Transverse colon (tissue), 4 donors: ENCODE measurements around the gene VAC14. TPM values are rescaled to one million over a fixed set of nuclear protein-coding genes. Genes with fewer than 3 reads are reported as not detected.

Experiments
- DNase-seq: peaks from one replicate; pipeline ENCODE4 v3.0.0-alpha.2; 2019
- H3K27ac ChIP-seq, 4 donors: fragments of 200-600 bp; sonication (generic); 2 replicates each; pipeline ENCODE4 v1.5.1; 2016 to 2018; ENCODE audit warnings: inconsistent platforms in 4 of 4
- H3K27me3 ChIP-seq: fragments of 200-600 bp; sonication (generic); 2 replicates; pipeline ENCODE4 v1.5.1; 2017; ENCODE audit warnings: inconsistent platforms
- H3K36me3 ChIP-seq, 4 donors: fragments of 200-600 bp; sonication (generic); 2 replicates each; pipeline ENCODE4 v1.5.1; 2017 to 2019; ENCODE audit warnings: inconsistent platforms in 4 of 4
- H3K4me1 ChIP-seq, 4 donors: fragments of 200-600 bp; sonication (generic); 2 replicates each; pipeline ENCODE4 v1.5.1; 2017 to 2020; ENCODE audit warnings: inconsistent platforms in 4 of 4
- H3K4me3 ChIP-seq, 4 donors: fragments of 200-600 bp; sonication (generic); 1 replicate in 1 of 4; 2 replicates in 3 of 4; pipeline versions ENCODE4 v1.5.1 to v1.6.1; 2017 to 2019; ENCODE audit warnings: inconsistent platforms in 4 of 4
- H3K9me3 ChIP-seq, 2 donors: fragments of 200-600 bp; sonication (generic); 2 replicates each; pipeline ENCODE4 v1.5.1; 2017 to 2019; ENCODE audit warnings: inconsistent platforms in 2 of 2
- CTCF ChIP-seq, 5 experiments: fragments of 200-600 bp in 3 of 5; fragments of 450-650 bp in 2 of 5; sonication (generic) in 3 of 5; IDR thresholded peaks; 1 replicate in 2 of 5; 2 replicates in 3 of 5; pipeline ENCODE4 v1.5.1; 2016 to 2017; ENCODE audit warnings: antibody characterized with exemption in 5 of 5, inconsistent platforms in 3 of 5, mild to moderate bottlenecking in 2 of 5, moderate library complexity in 1 of 5
- EP300 ChIP-seq: sonication (generic); formaldehyde crosslinking; IDR thresholded peaks from one replicate; pipeline ENCODE4 v1.6.1; 2017; ENCODE audit warnings: antibody characterized with exemption, low read depth
- POLR2A ChIP-seq: fragments of 450-650 bp; IDR thresholded peaks from one replicate; pipeline ENCODE4 v1.6.1; 2016; ENCODE audit warnings: antibody characterized with exemption, mild to moderate bottlenecking, moderate library complexity
- POLR2AphosphoS5 ChIP-seq, 3 donors: sonication (generic); formaldehyde crosslinking; IDR thresholded peaks; one replicate each; pipeline ENCODE4 v1.6.1; 2016; ENCODE audit warnings: antibody characterized with exemption in 3 of 3
- WGBS, 2 donors: methylation state at CpG; one replicate each; pipeline ENCODE4 v1.1.5; 2018; ENCODE audit warnings: low coverage in 1 of 2; 5-methylcytosine and 5-hydroxymethylcytosine counted together
- in situ Hi-C, 4 donors: fragments of 200-750 bp; cut with MboI; loops; one replicate each; pipeline versions ENCODE4 v1.15.0 to v1.15.1; 2017; ENCODE audit warnings: low sequenced_read_pairs in 3 of 4, low pct_ligation_motif_present in 1 of 4, low pct_unique_long_range_greater_than_20kb in 1 of 4
- intact Hi-C: fragments of 100-400 bp; cut with DNase I; formaldehyde crosslinking; loops from one replicate; pipeline ENCODE4 v1.15.1; 2023; ENCODE audit warnings: low total_unique reads
- total RNA-seq, 4 donors: library from RNA; depleted of rRNA; stranded (reverse); fragments of >200 nt; gene quantifications; one replicate each; pipeline ENCODE4 v1.1.0, GENCODE V29; 2016

VAC14 gene
- total RNA-seq, 4 donors from 2014 or later: 37.2 to 270 (median 64.3) TPM

- DNase-seq: no peak
- in situ Hi-C loops (no loop called here), intact Hi-C loops (loop anchor here (5.0 kb wide), 1 partner anchor 35 kb away; no protein-coding TSS in a partner anchor)
- Histone ChIP-seq H3K27me3 (no peaks in the 10 kb centered on the region), H3K9me3 (no peaks in the 10 kb centered on the region), H3K36me3 (no peaks in the 10 kb centered on the region), H3K27ac (peak overlapping the region; percentile 79 to 87 (median 86)), H3K4me1 (peaks cover 19 to 76% (median 55%) of the 10 kb centered on the region in 4 donors), H3K4me3 (no peak overlapping the region)
- WGBS, 2 donors: 82% methylated on average over 8 of the region's 8 CpGs; no CpG with 5 or more reads in 1 of the 2 donors
- TF ChIP-seq CTCF (IDR thresholded peaks at IDR 0.05): no peak
- TF ChIP-seq POLR2A: no peak
- TF ChIP-seq POLR2AphosphoS5 (IDR thresholded peaks at IDR 0.05): no peak
- no peak for TF ChIP-seq EP300
These were observed 98.3 kb downstream of the VAC14 start for GRCh38 chr16:70702624-70703023.

GRCh38 chr16:70701998-70702397 lies 99.0 kb downstream of the VAC14 start:
- WGBS, 2 donors: 89% methylated on average over 8 of the region's 8 CpGs; no CpG with 5 or more reads in 1 of the 2 donors
- no peak overlapping the region for H3K4me3 ChIP-seq
- no peaks in the 10 kb centered on the region for H3K9me3 ChIP-seq
- intact Hi-C loops (loop anchor here (5.0 kb wide), 1 partner anchor 35 kb away; no protein-coding TSS in a partner anchor), in situ Hi-C loops (no loop called here)
- no peaks in the 10 kb centered on the region for H3K27me3 ChIP-seq
- H3K4me1 ChIP-seq: peaks cover 21 to 76% (median 56%) of the 10 kb centered on the region in 4 donors
- DNase-seq: no peak
- TF ChIP-seq POLR2AphosphoS5 (IDR thresholded peaks at IDR 0.05): no peak
- TF ChIP-seq EP300: no peak
- no peak for TF ChIP-seq POLR2A
- TF ChIP-seq CTCF (IDR thresholded peaks at IDR 0.05): no peak
- no peaks in the 10 kb centered on the region for H3K36me3 ChIP-seq
- peak overlapping the region; percentile 79 to 87 (median 86) for H3K27ac ChIP-seq

GRCh38 chr16:70701596-70701995 lies 99.4 kb downstream of the VAC14 start:
- no peaks in the 10 kb centered on the region for H3K27me3 ChIP-seq
- no peaks in the 10 kb centered on the region for H3K9me3 ChIP-seq
- 80 to 88% methylated on average over 3 to 9 of the region's 9 CpGs for WGBS, 2 donors
- no peak for DNase-seq
- intact Hi-C loops (loop anchor here (5.0 kb wide), 1 partner anchor 36 kb away; no protein-coding TSS in a partner anchor), in situ Hi-C loops (no loop called here)
- H3K4me3 ChIP-seq: no peak overlapping the region
- peaks cover 24 to 75% (median 55%) of the 10 kb centered on the region in 4 donors for H3K4me1 ChIP-seq
- no peak for TF ChIP-seq POLR2A
- no peak for TF ChIP-seq EP300
- no peak for TF ChIP-seq CTCF (IDR thresholded peaks at IDR 0.05)
- no peak for TF ChIP-seq POLR2AphosphoS5 (IDR thresholded peaks at IDR 0.05)
- no peaks in the 10 kb centered on the region for H3K36me3 ChIP-seq
- H3K27ac ChIP-seq: peak overlapping the region; percentile 79 to 87 (median 86)

GRCh38 chr16:70701036-70701435 lies 99.9 kb downstream of the VAC14 start:
- Histone ChIP-seq H3K4me1 (peaks cover 30 to 74% (median 54%) of the 10 kb centered on the region in 4 donors), H3K27ac (peak overlapping the region; percentile 79 to 87 (median 86)), H3K4me3 (no peak overlapping the region), H3K36me3 (no peaks in the 10 kb centered on the region), H3K27me3 (no peaks in the 10 kb centered on the region), H3K9me3 (no peaks in the 10 kb centered on the region)
- no peak for TF ChIP-seq CTCF (IDR thresholded peaks at IDR 0.05)
- no peak for TF ChIP-seq POLR2A
- TF ChIP-seq EP300: no peak
- no peak for TF ChIP-seq POLR2AphosphoS5 (IDR thresholded peaks at IDR 0.05)
- DNase-seq: no peak
- in situ Hi-C loops (no loop called here), intact Hi-C loops (loop anchor here (5.0 kb wide), 1 partner anchor 36 kb away; no protein-coding TSS in a partner anchor)
- WGBS, 2 donors: 90% methylated on average over 3 of the region's 3 CpGs; no CpG with 5 or more reads in 1 of the 2 donors
